Measurements from ENCODE around the gene NPHP4. TPM values are rescaled to one million over a fixed set of nuclear protein-coding genes. Genes with fewer than 3 reads are reported as not detected.

The NPHP4 gene
- total RNA-seq, 2 experiments from 2014 or later = 6.2 to 7.7 TPM

GRCh38 chr1:5913876-5914275, 78.3 kb downstream of the NPHP4 start:
- Mint-ChIP-seq H3K4me3 (no peak overlapping the region), H3K27ac (no peak overlapping the region), H3K36me3 (ENCODE audit: low read depth) (no peaks in the 10 kb centered on the region), H3K27me3 (no peaks in the 10 kb centered on the region), H3K4me1 (ENCODE audit: low read depth) (peaks cover 6% of the 10 kb centered on the region), H3K9me3 (no peaks in the 10 kb centered on the region)
- ChIA-PET CTCF (interaction anchor here (1.6 kb wide), 1 partner anchor 399 kb away, joined by 5 read pairs; no protein-coding TSS in a partner anchor), POLR2A (no interaction called here)
- TF ChIP-seq, protein P1, sequence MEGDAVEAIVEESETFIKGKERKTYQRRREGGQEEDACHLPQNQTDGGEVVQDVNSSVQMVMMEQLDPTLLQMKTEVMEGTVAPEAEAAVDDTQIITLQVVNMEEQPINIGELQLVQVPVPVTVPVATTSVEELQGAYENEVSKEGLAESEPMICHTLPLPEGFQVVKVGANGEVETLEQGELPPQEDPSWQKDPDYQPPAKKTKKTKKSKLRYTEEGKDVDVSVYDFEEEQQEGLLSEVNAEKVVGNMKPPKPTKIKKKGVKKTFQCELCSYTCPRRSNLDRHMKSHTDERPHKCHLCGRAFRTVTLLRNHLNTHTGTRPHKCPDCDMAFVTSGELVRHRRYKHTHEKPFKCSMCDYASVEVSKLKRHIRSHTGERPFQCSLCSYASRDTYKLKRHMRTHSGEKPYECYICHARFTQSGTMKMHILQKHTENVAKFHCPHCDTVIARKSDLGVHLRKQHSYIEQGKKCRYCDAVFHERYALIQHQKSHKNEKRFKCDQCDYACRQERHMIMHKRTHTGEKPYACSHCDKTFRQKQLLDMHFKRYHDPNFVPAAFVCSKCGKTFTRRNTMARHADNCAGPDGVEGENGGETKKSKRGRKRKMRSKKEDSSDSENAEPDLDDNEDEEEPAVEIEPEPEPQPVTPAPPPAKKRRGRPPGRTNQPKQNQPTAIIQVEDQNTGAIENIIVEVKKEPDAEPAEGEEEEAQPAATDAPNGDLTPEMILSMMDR (IDR thresholded peaks at IDR 0.05) = no peak
- Histone ChIP-seq H3K27ac (ENCODE audit: low read depth in 1 of 2, low read length in 2 of 2) (no peak overlapping the region), H3K9me3 (ENCODE audit: control insufficient read depth in 1 of 2, insufficient read depth in 1 of 2, low read length in 2 of 2) (no peaks in the 10 kb centered on the region), H3K27me3 (ENCODE audit: control insufficient read depth in 1 of 2, insufficient read depth in 2 of 2, low read length in 2 of 2) (no peaks in the 10 kb centered on the region), H3K4me1 (ENCODE audit: insufficient read depth, low read length) (peaks cover 4% of the 10 kb centered on the region), H3K36me3 (ENCODE audit: insufficient read depth, low read length) (no peaks in the 10 kb centered on the region), H3K4me3 (ENCODE audit: low read length) (no peak overlapping the region)
- ATAC-seq (ENCODE audit: poor library complexity) = no peak
- DNase-seq = no peak
- intact Hi-C loops (cut with DNase I, micrococcal nuclease) = loop anchor here (2.0 kb wide), 1 partner anchor 403 kb away; no protein-coding TSS in a partner anchor

DNA sequence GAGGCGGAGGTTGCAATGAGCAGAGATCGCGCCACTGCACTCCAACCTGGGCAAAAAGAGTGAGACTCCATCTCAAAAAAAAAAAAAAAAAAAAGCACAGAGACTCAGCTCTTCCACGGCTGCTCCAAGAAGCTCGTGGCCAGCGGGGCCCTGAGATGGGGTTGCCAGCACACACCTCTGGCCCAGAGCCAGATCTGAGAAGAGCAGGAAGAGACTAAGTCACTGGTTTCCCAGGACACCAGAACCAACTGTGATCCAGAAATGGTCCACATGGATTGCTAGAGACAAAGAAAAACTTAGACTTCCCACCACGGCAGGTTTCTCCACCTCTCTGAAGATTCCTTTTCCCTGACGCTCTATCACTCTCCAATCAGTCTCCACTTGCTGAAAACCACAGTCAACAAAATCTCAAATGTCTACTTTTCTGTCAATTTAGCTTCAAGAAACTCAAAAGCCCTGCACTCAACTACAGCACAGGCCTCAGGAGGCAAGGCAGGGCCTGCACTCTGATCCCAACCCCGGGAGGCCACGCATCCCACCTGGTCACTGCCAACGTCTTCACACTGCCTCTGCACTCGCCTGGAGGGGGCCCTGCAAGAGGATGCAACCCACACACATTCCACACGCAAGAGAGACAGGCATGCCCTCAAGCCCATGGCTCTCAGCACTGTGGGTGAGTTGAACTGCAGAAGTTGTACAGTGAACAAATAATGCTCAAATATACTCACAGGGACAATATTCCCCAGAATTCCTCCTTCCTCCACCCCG, 79.0 kb downstream of the NPHP4 start:
- ChIA-PET CTCF (interaction anchor here (1.6 kb wide), 1 partner anchor 398 kb away, joined by 5 read pairs; no protein-coding TSS in a partner anchor), POLR2A (no interaction called here)
- no peaks in the 10 kb centered on the region for H3K27me3 ChIP-seq (ENCODE audit: control insufficient read depth in 1 of 2, insufficient read depth in 2 of 2, low read length in 2 of 2)
- H3K9me3 ChIP-seq (ENCODE audit: control insufficient read depth in 1 of 2, insufficient read depth in 1 of 2, low read length in 2 of 2) = no peaks in the 10 kb centered on the region
- ATAC-seq (ENCODE audit: poor library complexity) = no peak
- no peak overlapping the region for H3K4me3 ChIP-seq (ENCODE audit: low read length)
- H3K27ac ChIP-seq (ENCODE audit: low read depth in 1 of 2, low read length in 2 of 2) = no peak overlapping the region
- Mint-ChIP-seq H3K9me3 (no peaks in the 10 kb centered on the region), H3K4me3 (no peak overlapping the region), H3K4me1 (ENCODE audit: low read depth) (peaks cover 6% of the 10 kb centered on the region), H3K36me3 (ENCODE audit: low read depth) (no peaks in the 10 kb centered on the region), H3K27ac (no peak overlapping the region), H3K27me3 (no peaks in the 10 kb centered on the region)
- no peak for DNase-seq
- TF ChIP-seq, protein P1 (IDR thresholded peaks at IDR 0.05) = no peak
- H3K36me3 ChIP-seq (ENCODE audit: insufficient read depth, low read length) = no peaks in the 10 kb centered on the region
- peaks cover 4% of the 10 kb centered on the region for H3K4me1 ChIP-seq (ENCODE audit: insufficient read depth, low read length)
- intact Hi-C loops (cut with DNase I, micrococcal nuclease) = no loop called here

DNA sequence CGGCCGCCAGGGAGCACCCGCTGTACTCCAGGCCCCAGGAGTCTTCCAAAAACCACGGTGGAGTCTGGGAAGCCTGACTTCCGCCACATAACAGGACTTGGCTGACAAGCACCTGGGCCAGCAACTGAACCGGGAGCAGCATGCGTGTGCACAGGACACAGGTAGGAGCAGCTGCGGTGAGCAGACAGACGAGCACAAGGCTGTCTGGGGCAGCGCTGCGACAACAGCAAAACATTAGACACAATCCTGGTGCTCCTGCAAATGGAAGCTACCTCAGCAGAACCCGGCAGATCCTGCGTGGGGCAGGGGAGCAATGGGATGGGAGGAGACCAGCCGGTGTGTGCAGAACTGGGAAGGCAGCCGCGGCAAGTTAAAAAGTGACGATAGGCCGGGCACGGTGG, 80.4 kb downstream of the NPHP4 start:
- no peak overlapping the region for H3K4me3 Mint-ChIP-seq
- H3K9me3 Mint-ChIP-seq = no peaks in the 10 kb centered on the region
- peaks cover 6% of the 10 kb centered on the region for H3K4me1 Mint-ChIP-seq (ENCODE audit: low read depth)
- TF ChIP-seq, protein P1 (IDR thresholded peaks at IDR 0.05) = no peak
- intact Hi-C loops (cut with DNase I, micrococcal nuclease) = no loop called here
- H3K36me3 Mint-ChIP-seq (ENCODE audit: low read depth) = no peaks in the 10 kb centered on the region
- DNase-seq = no peak
- H3K9me3 ChIP-seq (ENCODE audit: control insufficient read depth in 1 of 2, insufficient read depth in 1 of 2, low read length in 2 of 2) = no peaks in the 10 kb centered on the region
- no peaks in the 10 kb centered on the region for H3K27me3 ChIP-seq (ENCODE audit: control insufficient read depth in 1 of 2, insufficient read depth in 2 of 2, low read length in 2 of 2)
- no peak overlapping the region for H3K4me3 ChIP-seq (ENCODE audit: low read length)
- H3K27ac Mint-ChIP-seq = no peak overlapping the region
- ChIA-PET CTCF (no interaction called here), POLR2A (no interaction called here)
- ATAC-seq (ENCODE audit: poor library complexity) = no peak
- peaks cover 4% of the 10 kb centered on the region for H3K4me1 ChIP-seq (ENCODE audit: insufficient read depth, low read length)
- no peak overlapping the region for H3K27ac ChIP-seq (ENCODE audit: low read depth in 1 of 2, low read length in 2 of 2)
- H3K36me3 ChIP-seq (ENCODE audit: insufficient read depth, low read length) = no peaks in the 10 kb centered on the region
- no peaks in the 10 kb centered on the region for H3K27me3 Mint-ChIP-seq

Data from CD4-positive, alpha-beta T cell (primary cell).